ENCODE measurements around the gene MAD2L1BP.

Gene MAD2L1BP

GRCh38 chr6:43667245-43668150 is 31.9 kb downstream of the MAD2L1BP start:
- DNase-seq = peak; percentile 62

- DNase-seq = peak; percentile 48
Measured at GRCh38 chr6:43668151-43669028, 32.8 kb downstream of the MAD2L1BP start.

GRCh38 chr6:43669050-43669921 is 33.6 kb downstream of the MAD2L1BP start:
- no peak for DNase-seq

- DNase-seq = no peak
Measured at GRCh38 chr6:43669922-43670622, 34.4 kb downstream of the MAD2L1BP start.

GRCh38 chr6:43670623-43670986 is 35.0 kb downstream of the MAD2L1BP start:
- no peak for DNase-seq

GRCh38 chr6:43671011-43671800 is 35.6 kb downstream of the MAD2L1BP start:
- DNase-seq = no peak

GRCh38 chr6:43671801-43672690 is 36.4 kb downstream of the MAD2L1BP start:
- no peak for DNase-seq

GRCh38 chr6:43673444-43674084 is 37.9 kb downstream of the MAD2L1BP start:
- no peak for DNase-seq

- DNase-seq = no peak
Measured at GRCh38 chr6:43674291-43674690, 38.7 kb downstream of the MAD2L1BP start.

GRCh38 chr6:43674921-43675320 is 39.3 kb downstream of the MAD2L1BP start:
- no peak for DNase-seq

- DNase-seq = no peak
Measured at GRCh38 chr6:43676962-43677606, 41.4 kb downstream of the MAD2L1BP start.

GRCh38 chr6:43677759-43678158 is 42.1 kb downstream of the MAD2L1BP start:
- no peak for DNase-seq

GRCh38 chr6:43678341-43678740 is 42.7 kb downstream of the MAD2L1BP start:
- no peak for DNase-seq

GRCh38 chr6:43679057-43679456 is 43.4 kb downstream of the MAD2L1BP start:
- peak; percentile 28 for DNase-seq

- no peak for DNase-seq
Measured at GRCh38 chr6:43680308-43681200, 44.9 kb downstream of the MAD2L1BP start.

- no peak for DNase-seq
Measured at GRCh38 chr6:43681303-43681702, 45.7 kb downstream of the MAD2L1BP start.

- no peak for DNase-seq
Measured at GRCh38 chr6:43682724-43683429, 47.2 kb downstream of the MAD2L1BP start.

Measured in fibroblast of skin of abdomen (primary cell).